Measurements from ENCODE around the gene TMEM86A.

DNA sequence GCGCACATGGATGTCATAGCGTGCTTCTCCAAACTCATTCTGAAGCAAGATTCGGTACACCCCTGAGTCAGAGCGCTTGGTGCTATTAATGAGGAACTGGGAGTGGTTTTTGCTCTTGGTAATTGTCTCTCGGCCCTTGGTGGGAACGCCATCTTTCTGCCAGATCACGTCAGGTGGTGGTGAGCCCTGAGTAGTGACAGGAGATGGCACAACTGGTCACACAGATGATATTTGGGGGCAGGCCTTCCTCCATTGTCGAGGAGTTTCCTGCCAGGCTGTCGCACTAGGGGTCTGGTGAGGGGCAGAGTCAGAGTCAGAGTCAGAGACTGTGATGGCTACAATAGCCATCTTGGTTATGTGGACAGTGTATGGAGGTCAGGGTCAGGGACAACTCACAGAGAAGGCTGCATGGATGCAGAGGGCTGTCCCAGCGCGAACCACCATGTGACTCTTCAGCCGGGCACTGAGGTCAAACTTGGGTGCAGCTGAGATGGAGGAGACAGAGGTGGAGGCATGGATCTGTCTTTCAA lies 9.3 kb downstream of the TMEM86A start:
- TF ChIP-seq, protein P1, sequence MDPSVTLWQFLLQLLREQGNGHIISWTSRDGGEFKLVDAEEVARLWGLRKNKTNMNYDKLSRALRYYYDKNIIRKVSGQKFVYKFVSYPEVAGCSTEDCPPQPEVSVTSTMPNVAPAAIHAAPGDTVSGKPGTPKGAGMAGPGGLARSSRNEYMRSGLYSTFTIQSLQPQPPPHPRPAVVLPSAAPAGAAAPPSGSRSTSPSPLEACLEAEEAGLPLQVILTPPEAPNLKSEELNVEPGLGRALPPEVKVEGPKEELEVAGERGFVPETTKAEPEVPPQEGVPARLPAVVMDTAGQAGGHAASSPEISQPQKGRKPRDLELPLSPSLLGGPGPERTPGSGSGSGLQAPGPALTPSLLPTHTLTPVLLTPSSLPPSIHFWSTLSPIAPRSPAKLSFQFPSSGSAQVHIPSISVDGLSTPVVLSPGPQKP (IDR thresholded peaks at IDR 0.05; ENCODE audit: low read depth, low read length): no peak
- no peak for TF ChIP-seq MAFK (IDR thresholded peaks at IDR 0.05; ENCODE audit: partially characterized antibody)
- TF ChIP-seq, protein P2, sequence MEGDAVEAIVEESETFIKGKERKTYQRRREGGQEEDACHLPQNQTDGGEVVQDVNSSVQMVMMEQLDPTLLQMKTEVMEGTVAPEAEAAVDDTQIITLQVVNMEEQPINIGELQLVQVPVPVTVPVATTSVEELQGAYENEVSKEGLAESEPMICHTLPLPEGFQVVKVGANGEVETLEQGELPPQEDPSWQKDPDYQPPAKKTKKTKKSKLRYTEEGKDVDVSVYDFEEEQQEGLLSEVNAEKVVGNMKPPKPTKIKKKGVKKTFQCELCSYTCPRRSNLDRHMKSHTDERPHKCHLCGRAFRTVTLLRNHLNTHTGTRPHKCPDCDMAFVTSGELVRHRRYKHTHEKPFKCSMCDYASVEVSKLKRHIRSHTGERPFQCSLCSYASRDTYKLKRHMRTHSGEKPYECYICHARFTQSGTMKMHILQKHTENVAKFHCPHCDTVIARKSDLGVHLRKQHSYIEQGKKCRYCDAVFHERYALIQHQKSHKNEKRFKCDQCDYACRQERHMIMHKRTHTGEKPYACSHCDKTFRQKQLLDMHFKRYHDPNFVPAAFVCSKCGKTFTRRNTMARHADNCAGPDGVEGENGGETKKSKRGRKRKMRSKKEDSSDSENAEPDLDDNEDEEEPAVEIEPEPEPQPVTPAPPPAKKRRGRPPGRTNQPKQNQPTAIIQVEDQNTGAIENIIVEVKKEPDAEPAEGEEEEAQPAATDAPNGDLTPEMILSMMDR (IDR thresholded peaks at IDR 0.05): no peak
- TF ChIP-seq, protein P3, sequence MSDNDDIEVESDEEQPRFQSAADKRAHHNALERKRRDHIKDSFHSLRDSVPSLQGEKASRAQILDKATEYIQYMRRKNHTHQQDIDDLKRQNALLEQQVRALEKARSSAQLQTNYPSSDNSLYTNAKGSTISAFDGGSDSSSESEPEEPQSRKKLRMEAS (IDR thresholded peaks at IDR 0.05): no peak
- TF ChIP-seq EP300 (IDR thresholded peaks at IDR 0.05): no peak
- TF ChIP-seq POLR2A (IDR thresholded peaks at IDR 0.05; ENCODE audit: low read length): no peak
- TF ChIP-seq CEBPB (IDR thresholded peaks at IDR 0.05): no peak
- TF ChIP-seq HOXA7 (CRISPR knock-in tag; IDR thresholded peaks at IDR 0.05): no peak
- no peak for TF ChIP-seq RAD21 (conservative IDR thresholded peaks at IDR 0.05 in 1 of 2, IDR thresholded peaks at IDR 0.05 in 1 of 2)
- TF ChIP-seq SMC3 (IDR thresholded peaks at IDR 0.05): no peak
